Measurements from ENCODE around the gene HMGCS2. TPM values are rescaled to one million over a fixed set of nuclear protein-coding genes. Genes with fewer than 3 reads are reported as not detected.

The HMGCS2 gene
- total and polyA plus RNA-seq, 9 of the 15 experiments (the other 6 are each of a cell fraction or from before 2014, with no cell fraction given), result 0.13 TPM; not detected in 8

DNA sequence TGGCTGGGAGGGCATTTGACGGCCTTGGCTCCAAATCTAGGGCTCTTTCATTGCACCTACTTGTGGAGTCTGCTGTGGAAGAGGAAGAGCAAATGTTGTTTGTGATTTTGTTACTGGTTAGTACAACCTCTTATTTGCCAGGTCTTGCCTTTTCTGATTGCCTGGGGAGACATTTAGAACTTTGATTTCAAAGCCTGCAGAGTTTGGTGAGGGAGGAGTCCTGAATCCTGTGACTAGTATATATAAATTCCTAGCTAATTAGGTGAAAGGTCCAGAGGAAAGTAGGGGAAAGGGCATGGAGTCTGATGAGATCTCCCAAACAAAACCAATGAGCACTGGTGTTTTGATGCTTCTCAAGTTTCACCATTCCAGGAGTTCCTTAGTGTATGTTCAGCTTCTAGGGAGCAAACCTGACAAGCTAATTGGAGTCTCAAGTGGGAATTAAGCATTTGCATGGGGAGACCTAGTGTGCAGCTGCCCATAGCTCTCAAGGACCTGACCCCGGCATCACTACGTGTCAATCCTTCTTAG lies 5.1 kb upstream of the HMGCS2 start (continued):
- TF ChIP-seq CREB5 (CRISPR knock-in tag; IDR thresholded peaks at IDR 0.05), result no peak
- no peak for TF ChIP-seq IRF9 (tag; IDR thresholded peaks at IDR 0.05)
- no peak for TF ChIP-seq ESRRA (IDR thresholded peaks at IDR 0.05; ENCODE audit: borderline replicate concordance, low read depth)
- TF ChIP-seq, protein P1, sequence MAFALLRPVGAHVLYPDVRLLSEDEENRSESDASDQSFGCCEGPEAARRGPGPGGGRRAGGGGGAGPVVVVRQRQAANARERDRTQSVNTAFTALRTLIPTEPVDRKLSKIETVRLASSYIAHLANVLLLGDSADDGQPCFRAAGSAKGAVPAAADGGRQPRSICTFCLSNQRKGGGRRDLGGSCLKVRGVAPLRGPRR (CRISPR knock-in tag; IDR thresholded peaks at IDR 0.05), result no peak
- no peak for TF ChIP-seq EGR1 (conservative IDR thresholded peaks at IDR 0.05)
- TF ChIP-seq PREB (CRISPR knock-in tag; IDR thresholded peaks at IDR 0.05), result no peak
- no peak for TF ChIP-seq ZNF445 (CRISPR knock-in tag; IDR thresholded peaks at IDR 0.05; ENCODE audit: low read depth)
- no peak for TF ChIP-seq LARP7 (IDR thresholded peaks at IDR 0.05)
- TF ChIP-seq ELK1 (CRISPR knock-in tag; IDR thresholded peaks at IDR 0.05), result no peak
- TF ChIP-seq RERE (CRISPR knock-in tag; IDR thresholded peaks at IDR 0.05; ENCODE audit: borderline replicate concordance), result no peak

Data from K562 (cell line).